Stimulated activated CD4-positive, alpha-beta T cell treated with anti-CD3 and anti-CD28 coated beads, TNF-alpha, amount 100 ng/mL, for 24 hours (primary cell): ENCODE data around the gene AUH.
"Not testable (repeated sequence)": the region's sequence is repeated elsewhere in the genome, so short reads cannot be mapped to it uniquely, and the experiment has no call there.

Source experiments
- DNase-seq, 3 experiments: peaks; one replicate each; pipeline ENCODE4 v3.0.0-alpha.2; 2020; ENCODE audit warnings: low read depth in 3 of 3

The AUH gene, protein sequence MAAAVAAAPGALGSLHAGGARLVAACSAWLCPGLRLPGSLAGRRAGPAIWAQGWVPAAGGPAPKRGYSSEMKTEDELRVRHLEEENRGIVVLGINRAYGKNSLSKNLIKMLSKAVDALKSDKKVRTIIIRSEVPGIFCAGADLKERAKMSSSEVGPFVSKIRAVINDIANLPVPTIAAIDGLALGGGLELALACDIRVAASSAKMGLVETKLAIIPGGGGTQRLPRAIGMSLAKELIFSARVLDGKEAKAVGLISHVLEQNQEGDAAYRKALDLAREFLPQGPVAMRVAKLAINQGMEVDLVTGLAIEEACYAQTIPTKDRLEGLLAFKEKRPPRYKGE

DNA sequence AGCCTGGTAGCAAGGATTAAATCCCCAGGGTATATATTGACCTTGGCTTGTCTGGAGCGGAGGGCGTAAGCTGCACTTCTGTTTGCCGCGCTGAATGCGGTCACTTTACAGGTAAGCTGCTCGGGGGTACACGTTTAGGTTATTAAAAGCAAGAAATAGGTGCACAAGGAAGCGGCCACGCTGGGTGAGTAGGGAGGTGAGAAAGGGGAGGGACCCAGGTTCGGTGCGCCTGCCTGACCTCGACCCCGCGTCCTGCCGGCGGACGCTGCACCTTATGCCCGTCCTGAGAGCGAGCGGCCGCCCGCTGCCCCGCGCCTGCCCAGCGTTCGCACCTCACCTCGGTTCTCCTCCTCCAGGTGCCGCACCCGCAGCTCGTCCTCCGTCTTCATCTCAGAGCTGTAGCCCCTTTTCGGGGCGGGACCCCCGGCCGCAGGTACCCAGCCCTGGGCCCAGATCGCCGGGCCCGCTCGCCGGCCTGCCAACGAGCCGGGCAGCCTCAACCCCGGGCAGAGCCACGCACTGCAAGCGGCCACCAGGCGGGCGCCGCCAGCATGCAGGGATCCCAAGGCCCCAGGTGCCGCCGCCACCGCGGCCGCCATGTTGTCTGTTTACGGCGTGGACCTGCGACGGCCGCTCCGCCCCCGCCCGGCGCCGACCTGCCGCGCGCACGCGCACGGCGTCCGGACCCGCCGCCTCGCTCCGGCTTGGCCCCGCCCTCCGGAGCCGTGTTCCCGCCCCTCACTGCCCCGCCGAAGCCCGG, at the start of gene AUH:
Gene AUH (minus strand): TSS at position 628 of the 760 bp plus-strand sequence. CDS start 29 bp downstream, at position 599.
- DNase-seq: peak; percentile 68 to 84 (median 75)

DNA sequence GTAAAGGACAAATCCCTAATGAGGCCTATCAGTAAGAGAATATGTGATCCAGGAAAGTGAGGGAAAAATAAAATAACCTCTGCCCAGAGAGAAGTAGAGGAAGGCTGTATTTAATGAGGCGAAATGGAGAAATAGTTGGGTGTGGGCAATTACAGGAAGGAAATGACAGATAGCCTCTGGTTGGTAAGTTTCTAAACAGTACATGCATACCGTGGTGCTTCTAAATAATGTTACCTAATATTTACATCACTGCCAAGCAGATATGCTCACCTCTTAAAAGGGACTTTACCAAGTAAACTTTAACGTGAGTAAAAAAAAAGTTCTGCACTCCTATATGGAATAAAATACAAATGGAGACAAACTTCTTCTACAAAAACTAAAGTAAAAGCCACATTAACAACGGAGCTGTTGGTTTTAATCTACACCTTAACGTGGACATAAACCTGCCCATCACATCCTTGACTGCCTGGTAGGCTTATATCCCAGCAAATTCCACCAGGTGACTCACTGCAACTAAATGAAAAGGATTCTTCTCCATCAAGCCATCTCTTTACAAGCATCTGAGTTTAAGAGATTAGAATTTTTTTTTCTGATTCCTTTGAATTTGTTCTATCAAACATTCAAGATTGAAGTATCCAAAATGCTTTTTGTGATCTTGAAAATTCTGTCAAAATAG, 49.5 kb upstream of the AUH start:
- no peak for DNase-seq

DNA sequence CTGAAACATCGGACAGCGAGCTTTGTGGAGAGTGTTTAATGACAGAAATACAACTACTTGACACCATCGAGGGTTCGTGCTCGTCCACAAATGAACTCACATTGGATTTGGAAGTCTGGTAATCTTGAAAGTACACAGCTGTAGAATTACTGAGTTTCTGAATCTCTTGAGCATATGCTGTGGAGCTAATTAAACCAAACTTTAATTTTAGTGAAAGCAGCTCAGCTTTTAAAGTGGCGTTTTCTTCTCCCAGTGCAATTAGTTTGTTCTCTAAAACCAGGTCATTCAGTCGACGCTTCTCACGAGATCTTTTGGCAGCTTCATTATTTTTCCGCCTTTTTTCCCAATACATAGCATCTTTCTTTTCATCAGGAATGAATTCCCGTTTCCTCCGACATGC, 48.4 kb upstream of the AUH start:
- no peak for DNase-seq

DNA sequence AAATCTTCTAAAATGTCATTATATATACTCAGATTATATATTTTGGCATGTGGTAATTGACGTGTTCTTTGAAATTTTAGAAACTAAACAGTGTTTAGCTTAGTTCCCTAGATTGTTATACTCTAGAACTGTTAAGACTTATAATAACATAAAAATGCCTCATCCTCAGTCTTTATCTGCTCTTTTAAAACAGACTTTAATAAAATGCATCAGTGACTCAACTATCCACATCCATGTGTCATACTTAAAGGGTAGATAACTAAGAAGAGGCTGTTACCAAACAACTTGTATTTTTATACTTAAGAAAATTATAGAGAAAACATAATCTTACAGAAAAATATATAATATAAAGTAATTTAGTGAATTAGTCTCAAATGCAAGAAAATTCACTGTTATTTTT, 46.8 kb upstream of the AUH start:
- DNase-seq: no peak

DNA sequence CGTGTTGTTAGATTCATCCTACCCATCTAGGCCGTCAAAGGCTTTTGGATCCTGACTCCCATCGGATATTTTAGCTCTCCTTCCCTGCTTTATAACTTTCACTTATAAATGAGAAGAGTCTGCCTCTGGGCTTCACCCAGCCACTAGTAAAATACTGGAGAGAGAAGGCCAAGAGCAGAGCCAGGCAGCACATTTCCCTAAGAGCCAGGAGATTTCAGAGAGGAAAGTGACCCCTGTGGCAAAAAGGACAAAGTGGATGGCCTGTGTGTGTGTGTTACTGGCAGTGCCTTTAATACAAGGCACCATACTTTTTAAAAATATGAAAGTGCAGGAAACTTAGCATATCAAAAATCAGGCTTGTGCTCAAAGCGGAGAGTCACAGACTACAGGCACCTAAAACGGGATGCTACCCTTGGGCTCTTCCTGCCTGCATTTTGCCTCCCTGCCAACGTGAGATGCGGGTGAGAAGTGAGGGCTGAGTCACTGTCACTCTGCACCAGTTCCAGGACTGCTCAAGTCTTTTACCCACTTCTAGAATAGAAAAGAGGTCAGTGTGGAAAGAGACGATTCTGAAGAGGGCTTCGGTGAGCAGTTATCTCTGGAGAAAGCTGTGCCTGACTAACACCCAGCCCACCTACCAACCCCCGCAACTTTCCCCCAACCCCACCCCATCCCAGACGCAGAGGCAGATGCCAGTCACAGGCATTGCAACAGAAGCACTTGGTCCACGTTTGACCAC, 46.0 kb upstream of the AUH start:
- DNase-seq: no peak

DNA sequence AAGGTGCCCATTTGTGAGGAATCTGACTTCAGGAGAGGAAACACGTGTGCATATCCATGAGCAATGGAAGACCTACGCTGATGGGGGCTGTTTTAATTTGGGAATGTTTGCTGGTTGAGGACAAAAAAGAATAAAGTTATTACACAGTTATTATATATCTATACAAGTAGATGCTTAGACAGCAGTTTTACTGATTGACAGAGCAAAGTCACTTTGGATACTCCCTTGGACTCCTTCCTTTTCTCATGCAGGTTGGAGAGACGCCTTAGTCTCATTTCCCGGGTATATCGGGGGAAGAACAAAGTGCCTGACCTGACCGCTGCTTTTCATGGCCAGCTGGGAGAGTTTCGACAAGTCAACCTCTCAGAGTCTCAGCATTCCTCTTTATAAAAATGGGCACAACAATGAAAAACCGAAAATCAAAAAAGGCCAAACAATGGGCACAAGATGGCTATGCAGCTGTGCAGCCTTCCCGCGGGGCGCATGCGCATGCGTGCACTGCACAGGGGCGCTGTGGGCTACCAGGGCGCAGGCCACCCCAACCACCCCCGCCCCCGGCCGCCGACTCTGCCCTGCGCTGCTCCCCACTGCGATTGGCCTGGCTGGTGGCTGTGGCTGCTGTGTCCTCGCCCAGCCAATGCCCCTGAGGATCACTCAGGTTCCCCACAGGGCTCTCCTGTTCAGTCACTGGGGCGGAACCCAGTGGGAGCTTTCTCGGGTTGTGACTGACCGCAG, 43.8 kb upstream of the AUH start:
- DNase-seq: no peak

DNA sequence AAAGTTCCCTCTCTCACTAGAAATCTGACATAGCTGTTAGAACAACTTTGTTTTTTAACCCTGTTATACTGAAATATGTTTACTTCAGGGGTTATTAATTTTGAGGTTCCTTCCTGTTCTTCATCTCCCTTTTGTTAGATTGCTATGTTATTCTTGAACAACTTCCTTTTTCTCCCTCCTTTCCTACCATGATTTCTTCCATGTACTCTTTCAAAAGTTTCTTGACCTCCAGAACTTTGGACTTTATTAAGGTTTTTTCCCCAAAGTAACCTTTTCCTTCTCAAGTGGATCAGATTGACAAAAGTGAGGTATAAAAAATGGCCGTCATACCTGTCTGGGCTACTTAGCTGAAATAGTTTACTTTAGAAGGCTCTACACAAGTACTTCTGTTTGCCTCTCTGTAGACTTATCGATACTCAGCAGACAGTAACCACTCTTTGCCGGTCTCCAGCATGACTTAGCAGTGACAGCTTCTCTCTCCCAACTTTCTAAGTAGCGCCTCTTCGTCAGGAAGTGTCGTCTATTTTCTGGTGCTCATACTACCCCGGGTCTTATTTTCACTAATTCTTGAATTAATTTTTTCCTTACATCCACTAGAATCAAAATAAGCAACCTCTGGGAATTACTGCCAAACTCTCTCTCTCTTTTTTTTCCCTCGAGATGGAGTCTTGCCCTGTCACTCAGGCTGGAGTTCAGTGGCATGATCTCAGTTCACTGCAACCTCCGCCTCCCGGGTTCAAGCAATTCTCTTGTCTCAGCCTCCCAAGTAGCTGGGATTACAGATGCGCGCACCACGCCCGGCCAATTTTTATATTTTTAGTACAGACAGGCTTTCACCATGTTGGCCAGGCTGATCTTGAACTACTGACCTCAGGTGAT, 42.2 kb upstream of the AUH start:
- DNase-seq: no peak

DNA sequence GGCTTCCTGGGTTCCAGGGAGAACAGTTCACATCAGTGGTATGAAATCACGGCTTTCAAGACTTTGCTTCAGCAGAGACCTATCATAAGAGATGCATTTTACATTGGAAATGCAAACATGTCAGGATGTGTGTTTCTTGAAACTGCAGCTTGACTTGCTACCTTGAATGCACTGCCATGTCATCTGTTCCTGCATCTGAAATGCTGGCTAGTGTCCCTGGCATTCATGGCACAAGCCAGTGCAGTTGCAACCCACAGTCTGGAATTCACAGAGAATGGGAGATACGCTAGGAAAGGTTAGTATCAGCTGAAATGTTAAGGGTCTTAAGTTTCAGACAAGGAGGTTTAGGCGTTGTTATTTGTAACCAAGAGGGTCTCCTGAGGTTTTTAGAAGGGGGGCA, 37.2 kb upstream of the AUH start:
- DNase-seq: no peak

DNA sequence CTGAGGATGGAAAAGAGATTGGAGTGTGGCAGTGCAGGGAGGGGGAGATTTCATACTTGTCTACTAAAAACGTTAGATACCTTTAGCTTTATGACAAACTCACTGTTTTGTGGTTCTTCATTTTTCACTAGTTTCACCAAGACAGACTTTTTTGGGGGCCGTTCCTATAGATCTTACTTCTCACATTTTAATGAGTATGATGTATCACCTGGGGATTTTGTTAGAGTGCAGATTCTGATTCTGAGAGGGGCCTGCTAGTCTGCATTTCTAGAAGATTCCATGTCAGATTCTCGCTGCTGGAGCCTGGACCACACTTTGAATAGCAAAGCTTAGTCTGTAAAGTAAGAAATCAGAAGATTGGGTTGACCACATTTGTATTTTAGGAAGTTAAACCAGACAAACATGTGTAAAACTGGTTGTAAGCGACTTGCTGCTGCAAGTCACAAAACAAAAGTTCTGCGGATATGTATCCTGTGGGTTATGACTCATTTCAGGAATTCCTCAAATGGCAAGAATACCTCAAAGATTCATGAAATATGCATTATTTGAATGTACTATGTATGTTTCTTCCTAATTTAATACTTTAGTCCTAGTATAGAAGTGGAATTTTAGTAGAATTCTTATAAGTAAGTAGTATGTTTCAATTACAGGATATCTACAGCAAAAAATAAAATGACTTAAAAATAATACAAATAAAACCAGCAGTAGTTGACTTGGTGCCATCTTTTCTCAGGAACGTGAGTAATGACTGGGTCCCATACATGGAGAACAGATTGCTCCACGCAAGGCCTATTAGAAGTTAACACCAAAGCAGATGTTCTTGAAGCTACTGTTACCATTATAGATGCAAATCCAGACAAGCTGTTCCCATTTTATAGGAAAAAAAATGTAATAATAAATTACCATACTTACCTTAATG, 34.1 kb upstream of the AUH start:
- DNase-seq: no peak

DNA sequence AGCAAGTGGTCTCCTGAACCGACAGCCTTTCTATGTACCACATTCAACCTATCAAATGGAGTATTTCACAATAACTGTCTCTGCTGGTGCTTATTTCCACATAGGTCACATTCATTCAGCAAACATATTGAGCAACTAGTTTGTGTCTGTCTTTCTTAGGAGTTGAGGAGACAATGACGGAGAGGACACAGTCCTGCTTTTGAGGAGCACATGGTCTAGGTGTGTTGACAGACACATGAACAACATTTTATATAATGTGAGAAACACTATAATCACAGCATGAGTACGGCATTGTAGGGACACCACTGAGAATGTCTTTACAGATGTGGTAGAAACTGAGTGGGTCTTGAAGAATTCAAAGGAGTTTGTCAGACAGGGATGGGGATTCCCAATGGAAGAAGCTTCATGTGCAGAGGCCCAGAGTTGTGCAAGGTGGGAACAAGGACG, 33.4 kb upstream of the AUH start:
- DNase-seq: no peak

DNA sequence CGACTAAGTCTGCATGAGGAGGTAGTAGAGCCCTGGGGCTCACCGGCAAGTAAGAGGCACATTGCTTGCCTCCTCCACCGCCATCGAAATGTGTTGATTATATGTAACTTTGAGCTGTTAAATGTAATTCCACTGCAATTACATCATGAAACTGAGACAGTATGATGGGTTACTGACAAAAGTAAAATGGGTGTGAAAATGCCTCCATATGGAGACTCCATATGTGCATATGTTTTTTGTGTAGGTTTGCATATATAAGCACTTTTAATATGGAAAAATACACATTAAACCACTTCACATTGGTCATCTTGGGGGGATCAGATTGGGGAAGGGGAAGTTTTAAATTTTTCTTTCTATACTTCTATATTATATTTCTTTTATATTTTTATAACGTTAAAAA, 32.1 kb upstream of the AUH start:
- DNase-seq: no peak

DNA sequence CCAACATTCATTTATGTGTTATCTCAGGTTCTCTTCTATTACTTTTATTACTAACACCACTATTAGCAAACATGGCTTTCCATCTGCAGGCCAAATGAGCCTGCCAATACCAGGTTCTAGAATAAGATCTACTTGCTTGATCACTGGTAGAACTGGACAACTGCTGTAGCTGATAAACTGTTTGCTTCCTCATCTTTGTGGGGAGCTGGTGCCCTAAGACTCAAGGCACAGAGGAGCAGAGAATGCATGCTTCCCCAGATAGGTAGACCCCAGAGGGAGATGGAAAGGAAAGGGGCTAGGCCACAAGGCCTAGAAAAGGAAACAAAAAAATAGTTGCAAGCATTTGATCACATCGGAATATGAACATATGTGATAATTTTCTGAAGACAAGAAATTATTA, 30.7 kb upstream of the AUH start:
- DNase-seq: no peak

DNA sequence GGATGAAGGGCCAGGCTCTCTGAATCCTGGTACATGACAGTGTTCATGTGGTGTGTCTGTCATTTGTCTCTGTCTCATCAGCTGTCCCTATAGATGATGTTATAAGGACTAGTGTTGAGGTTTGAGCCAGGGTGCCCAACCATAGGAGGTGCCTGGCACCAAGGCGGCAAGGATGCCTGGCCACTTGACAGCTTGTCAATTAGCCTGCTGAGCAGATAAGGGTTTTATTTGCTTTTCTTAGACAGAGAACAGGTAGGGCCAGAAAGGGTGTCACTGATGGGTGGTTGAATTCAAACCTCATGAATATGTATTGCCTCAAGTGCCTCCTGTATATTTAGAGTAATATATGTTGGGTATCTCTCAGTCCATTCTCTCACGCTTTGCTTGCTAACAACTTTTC, 30.1 kb upstream of the AUH start:
- no peak for DNase-seq

DNA sequence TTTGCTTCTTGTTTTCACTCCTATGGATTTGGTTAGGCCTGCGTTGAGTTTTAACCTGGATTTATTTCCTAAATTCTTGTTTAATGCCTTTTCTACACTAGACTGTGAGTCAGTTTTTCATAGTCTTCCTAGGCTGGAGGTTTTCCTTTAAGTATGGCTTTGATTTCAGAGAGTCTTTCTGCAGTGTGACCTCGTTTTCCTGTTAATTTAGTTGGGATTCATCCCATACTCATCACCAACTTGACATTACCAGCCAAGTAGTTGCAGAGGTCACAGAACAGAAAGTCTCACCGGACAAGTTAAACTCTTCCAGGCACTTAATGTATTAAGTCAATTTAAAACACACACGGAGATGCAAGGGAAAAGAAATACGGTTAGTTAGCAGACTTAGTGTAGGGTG, 29.7 kb upstream of the AUH start:
- DNase-seq: no peak

DNA sequence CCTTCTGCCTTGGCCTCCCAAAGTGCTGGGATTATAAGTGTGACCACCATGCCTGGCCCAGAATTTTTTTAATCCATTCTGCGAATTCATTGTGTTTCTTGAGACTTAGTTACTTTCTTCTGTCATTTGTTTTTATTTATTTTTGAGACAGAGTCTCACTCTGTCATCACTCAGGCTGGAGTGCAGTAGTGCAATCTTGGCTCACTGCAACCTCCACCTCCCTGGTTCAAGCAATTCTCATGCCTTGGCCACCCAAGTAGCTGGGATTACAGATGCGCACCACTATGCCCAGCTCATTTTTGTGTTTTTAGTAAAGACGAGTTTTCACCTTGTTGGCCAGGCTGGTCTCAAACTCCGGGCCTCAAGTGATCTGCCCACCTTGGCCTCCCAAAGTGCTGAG, 28.0 kb upstream of the AUH start:
- not testable (repeated sequence) for DNase-seq

DNA sequence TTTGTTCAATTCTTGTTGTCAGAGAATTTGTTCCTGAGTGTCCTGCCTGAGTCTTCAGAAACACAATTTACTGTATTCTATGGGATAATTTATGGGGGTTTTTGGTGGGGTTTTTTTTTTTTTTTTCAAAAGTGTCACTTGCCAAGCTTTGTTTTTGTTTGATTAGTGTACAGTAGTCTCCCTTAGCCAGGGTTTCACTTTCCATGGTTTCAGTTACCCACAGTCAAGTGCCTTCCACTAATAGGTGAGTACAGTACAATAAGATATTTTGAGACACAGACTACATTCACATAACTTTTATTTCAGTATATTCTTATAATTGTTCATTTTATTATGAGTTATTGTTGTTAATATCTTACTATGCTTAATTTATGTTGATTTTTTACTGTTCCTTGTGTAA, 25.0 kb upstream of the AUH start:
- DNase-seq: no peak

DNA sequence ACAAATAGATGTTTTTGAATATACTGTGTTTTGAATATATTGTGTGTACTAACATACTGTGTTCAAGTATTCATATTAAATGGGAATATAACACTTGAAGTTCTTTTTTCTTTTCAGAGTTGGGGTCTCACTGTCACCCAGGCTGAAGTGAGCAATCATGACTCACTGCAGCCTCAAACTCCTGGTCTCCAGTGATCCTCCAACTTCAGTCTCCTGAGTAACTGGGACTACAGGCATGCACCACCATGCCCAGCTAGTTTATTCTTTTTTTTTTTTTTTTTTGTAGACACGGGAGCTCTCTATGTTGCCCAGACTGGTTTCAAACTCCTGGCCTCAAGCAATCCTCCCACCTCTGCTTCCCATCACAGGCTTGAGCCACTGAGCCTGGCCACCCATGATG, 23.2 kb upstream of the AUH start:
- DNase-seq: no peak

DNA sequence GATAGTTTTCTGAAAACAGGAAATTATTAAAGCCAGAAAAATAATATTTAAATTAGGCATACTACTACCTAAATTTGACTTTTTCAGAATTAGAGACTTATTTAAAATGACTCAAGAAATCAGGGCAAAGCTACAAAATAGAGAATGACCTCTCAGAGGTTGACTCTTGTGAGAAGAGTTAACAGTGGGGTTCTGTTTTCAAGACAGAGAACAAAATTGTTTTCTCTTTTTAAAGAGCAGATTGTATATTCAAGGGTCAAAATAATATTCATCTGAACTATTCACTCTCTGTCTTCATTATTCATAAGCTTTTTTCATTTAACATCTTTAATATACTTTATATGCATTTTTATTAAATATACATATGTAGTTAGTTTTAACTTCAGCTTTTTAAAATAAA, 21.9 kb upstream of the AUH start:
- DNase-seq: no peak

DNA sequence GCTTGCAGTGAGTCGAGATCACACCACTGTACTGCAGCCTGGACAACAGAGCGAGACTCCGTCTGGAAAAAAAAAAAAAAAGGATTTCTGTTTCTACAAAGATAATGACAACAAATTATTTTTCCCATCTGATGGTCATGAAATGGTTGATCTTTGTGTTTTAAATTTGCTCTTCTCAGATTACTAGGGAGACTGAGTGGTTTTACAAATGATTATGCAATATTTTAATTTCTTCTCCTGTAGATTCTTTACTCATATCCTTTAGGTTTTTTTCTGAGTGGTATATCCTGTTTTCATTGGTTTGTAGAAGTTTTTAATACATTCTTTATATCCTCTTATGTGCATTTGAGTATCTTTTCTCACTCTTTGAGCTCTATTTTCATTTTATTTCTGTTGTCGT, 20.6 kb upstream of the AUH start:
- DNase-seq: no peak
